PC-3 (cell line): Measurements from ENCODE around the gene PEX14. TPM values are rescaled to one million over a fixed set of nuclear protein-coding genes. Genes with fewer than 3 reads are reported as not detected.

Experiments
- ATAC-seq: fragments of 200-7000 bp; cut with Tn5 transposase; 2 replicates; pipeline ENCODE4 v1.9.1; 2020; ENCODE audit warnings: mild to moderate bottlenecking, moderate library complexity
- BruUV-seq: library from RNA; stranded (reverse); fragments of 400-500 nt; replicated peaks from 2 replicates; lab custom pipeline; 2021; lab: Mats Ljungman, UMichigan
- CTCF ChIA-PET: fragments of 300-600 bp; sonication (Branson Sonifier 250); formaldehyde crosslinking; loops from one replicate; lab custom pipeline; 2022; ENCODE audit warnings: antibody characterized with exemption; lab: Charles Lee
- POLR2A ChIA-PET: fragments of 300-600 bp; sonication (Branson Sonifier 250); formaldehyde crosslinking; loops from one replicate; lab custom pipeline; 2022; ENCODE audit warnings: antibody characterized with exemption; ENCODE audit not compliant: unreplicated experiment; lab: Charles Lee
- DNase-seq: peaks from one replicate; pipeline ENCODE4 v3.0.0-alpha.2; 2015
- H2AFZ ChIP-seq: fragments of 300-600 bp; sonication (generic); 2 replicates; pipeline ENCODE4 v1.6.0; 2016; ENCODE audit warnings: antibody characterized with exemption, low read length
- H3F3A ChIP-seq: fragments of 300-600 bp; sonication (generic); one replicate; pipeline ENCODE4 v1.6.0; 2017; ENCODE audit warnings: antibody characterized with exemption, low read length, control low read depth, mild to moderate bottlenecking; ENCODE audit not compliant: unreplicated experiment
- H3K27ac ChIP-seq: fragments of 300-600 bp; sonication (generic); 2 replicates; pipeline ENCODE4 v1.5.1; 2016; ENCODE audit warnings: mild to moderate bottlenecking, low read length
- H3K27me3 ChIP-seq: fragments of 300-600 bp; sonication (generic); 2 replicates; pipeline ENCODE4 v1.6.1; 2016; ENCODE audit warnings: low read length, mixed read lengths
- H3K36me3 ChIP-seq: fragments of 300-600 bp; sonication (generic); 2 replicates; pipeline ENCODE4 v1.6.1; 2016; ENCODE audit warnings: low read depth, mixed run types, low read length, mixed read lengths
- H3K4me1 ChIP-seq: fragments of 300-600 bp; sonication (generic); 2 replicates; pipeline ENCODE4 v1.5.1; 2016; ENCODE audit warnings: low read length; ENCODE audit not compliant: insufficient read depth
- H3K4me2 ChIP-seq: fragments of 300-600 bp; sonication (generic); 2 replicates; pipeline ENCODE4 v1.6.0; 2016; ENCODE audit warnings: low read length
- H3K4me3 ChIP-seq: fragments of 300-600 bp; sonication (generic); 2 replicates; pipeline ENCODE4 v1.5.1; 2016; ENCODE audit warnings: mild to moderate bottlenecking, low read length, mixed read lengths
- H3K79me2 ChIP-seq: fragments of 300-600 bp; sonication (generic); 2 replicates; pipeline ENCODE4 v1.6.1; 2017; ENCODE audit warnings: low read length, mixed read lengths
- H3K9ac ChIP-seq: fragments of 300-600 bp; sonication (generic); 2 replicates; pipeline ENCODE4 v1.6.0; 2016; ENCODE audit warnings: mild to moderate bottlenecking, low read length
- H3K9me2 ChIP-seq: fragments of 300-600 bp; sonication (generic); replicated peaks from 2 replicates; pipeline ENCODE4 v1.6.1; 2016; ENCODE audit warnings: mixed run types, low read length, mixed read lengths
- H3K9me3 ChIP-seq: fragments of 300-600 bp; sonication (generic); 2 replicates; pipeline ENCODE4 v1.6.1; 2016; ENCODE audit warnings: low read length, mixed read lengths
- H4K20me1 ChIP-seq: fragments of 300-600 bp; sonication (generic); 2 replicates; pipeline ENCODE4 v1.6.1; 2016; ENCODE audit warnings: low read length, mixed read lengths
- EZH2 ChIP-seq: fragments of 300-600 bp; sonication (generic); IDR thresholded peaks from one replicate; pipeline ENCODE4 v1.6.1; 2017; ENCODE audit warnings: antibody characterized with exemption, mild to moderate bottlenecking, low read length; ENCODE audit not compliant: unreplicated experiment
- EZH2phosphoT487 ChIP-seq: fragments of 300-600 bp; sonication (generic); IDR thresholded peaks from 2 replicates; pipeline ENCODE4 v1.6.1; 2018; ENCODE audit warnings: mild to moderate bottlenecking, antibody characterized with exemption, low read length, borderline replicate concordance
- intact Hi-C: fragments of 100-400 bp; cut with micrococcal nuclease; formaldehyde crosslinking; loops from 2 replicates; pipeline ENCODE4 v1.9.0; 2023
- total RNA-seq: library from RNA; depleted of rRNA; stranded (reverse); fragments of >200 nt; gene quantifications from 2 replicates; pipeline ENCODE4 v1.2.3, GENCODE V29; 2014
- TF ChIP-seq, protein P1 (sequence below): fragments of 300-600 bp; sonication (generic); conservative IDR thresholded peaks from 2 replicates; pipeline ENCODE4 v1.5.1; 2017; ENCODE audit warnings: antibody characterized with exemption, low read depth, mild to moderate bottlenecking, low read length

PEX14 gene
- total RNA-seq, 1 experiment from 2014 or later: 24.9 TPM

DNA sequence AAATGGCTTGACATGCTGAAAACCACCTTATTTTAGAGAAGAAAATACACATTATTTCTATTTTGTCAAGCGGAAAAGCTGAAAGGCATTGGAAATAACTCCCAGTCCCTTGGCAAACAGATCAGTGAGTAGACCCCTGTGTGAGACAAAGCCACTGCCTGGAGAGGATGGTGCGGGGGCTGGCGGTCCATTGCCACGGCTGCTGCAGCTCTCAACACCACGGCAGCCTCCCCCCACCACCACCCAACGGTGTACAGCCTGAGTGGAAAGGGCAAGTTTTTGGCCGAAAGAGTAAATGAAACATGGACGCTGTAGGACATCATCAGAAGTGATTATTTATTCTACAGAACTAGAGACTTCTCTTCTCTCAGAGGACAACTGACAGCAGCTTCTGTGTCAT is 84.6 kb downstream of the PEX14 start:
- no peaks in the 10 kb centered on the region for H3K79me2 ChIP-seq
- H4K20me1 ChIP-seq: no peaks in the 10 kb centered on the region
- no peak overlapping the region for H3K4me2 ChIP-seq
- H3K4me3 ChIP-seq: no peak overlapping the region
- no peak overlapping the region for H3K9ac ChIP-seq
- no peaks in the 10 kb centered on the region for H3K9me3 ChIP-seq
- no peaks in the 10 kb centered on the region for H3F3A ChIP-seq
- ChIA-PET POLR2A (no interaction called here), CTCF (no interaction called here)
- no peak overlapping the region for H3K27ac ChIP-seq
- H2AFZ ChIP-seq: no peak overlapping the region
- no peaks in the 10 kb centered on the region for H3K4me1 ChIP-seq
- H3K36me3 ChIP-seq: no peaks in the 10 kb centered on the region
- ATAC-seq (no peak), DNase-seq (no peak)
- H3K9me2 ChIP-seq: no peaks in the 10 kb centered on the region
- intact Hi-C loops: no loop called here
- no peaks in the 10 kb centered on the region for H3K27me3 ChIP-seq
- BruUV-seq: no TSS peak
- TF ChIP-seq, protein P1, sequence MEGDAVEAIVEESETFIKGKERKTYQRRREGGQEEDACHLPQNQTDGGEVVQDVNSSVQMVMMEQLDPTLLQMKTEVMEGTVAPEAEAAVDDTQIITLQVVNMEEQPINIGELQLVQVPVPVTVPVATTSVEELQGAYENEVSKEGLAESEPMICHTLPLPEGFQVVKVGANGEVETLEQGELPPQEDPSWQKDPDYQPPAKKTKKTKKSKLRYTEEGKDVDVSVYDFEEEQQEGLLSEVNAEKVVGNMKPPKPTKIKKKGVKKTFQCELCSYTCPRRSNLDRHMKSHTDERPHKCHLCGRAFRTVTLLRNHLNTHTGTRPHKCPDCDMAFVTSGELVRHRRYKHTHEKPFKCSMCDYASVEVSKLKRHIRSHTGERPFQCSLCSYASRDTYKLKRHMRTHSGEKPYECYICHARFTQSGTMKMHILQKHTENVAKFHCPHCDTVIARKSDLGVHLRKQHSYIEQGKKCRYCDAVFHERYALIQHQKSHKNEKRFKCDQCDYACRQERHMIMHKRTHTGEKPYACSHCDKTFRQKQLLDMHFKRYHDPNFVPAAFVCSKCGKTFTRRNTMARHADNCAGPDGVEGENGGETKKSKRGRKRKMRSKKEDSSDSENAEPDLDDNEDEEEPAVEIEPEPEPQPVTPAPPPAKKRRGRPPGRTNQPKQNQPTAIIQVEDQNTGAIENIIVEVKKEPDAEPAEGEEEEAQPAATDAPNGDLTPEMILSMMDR: no peak
- TF ChIP-seq EZH2phosphoT487 (no peak), EZH2 (no peak)

DNA sequence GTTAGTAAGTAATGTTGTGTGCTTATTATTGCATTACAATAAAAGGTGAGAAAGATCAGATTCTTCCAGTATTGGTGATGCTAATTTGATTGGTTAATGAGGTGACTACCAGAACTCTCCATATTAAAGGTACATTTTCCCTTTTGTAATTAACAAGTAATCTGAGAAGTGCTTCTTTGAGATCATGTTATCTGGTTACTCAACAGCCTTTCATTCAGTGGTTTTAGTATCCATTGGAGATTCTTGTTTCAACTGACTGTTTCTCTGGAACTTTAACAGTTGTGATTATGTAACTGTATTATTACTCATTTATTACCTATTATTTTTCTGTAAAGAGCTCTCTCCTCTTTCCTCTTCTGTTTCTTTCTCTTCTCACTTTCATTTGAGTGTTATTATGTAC is 86.7 kb downstream of the PEX14 start:
- no peaks in the 10 kb centered on the region for H3K9me2 ChIP-seq
- no TSS peak for BruUV-seq
- H3K36me3 ChIP-seq: no peaks in the 10 kb centered on the region
- POLR2A ChIA-PET: no interaction called here
- H3K27me3 ChIP-seq: no peaks in the 10 kb centered on the region
- H3F3A ChIP-seq: no peaks in the 10 kb centered on the region
- H3K4me2 ChIP-seq: no peak overlapping the region
- H3K4me3 ChIP-seq: no peak overlapping the region
- H3K4me1 ChIP-seq: no peaks in the 10 kb centered on the region
- ATAC-seq (no peak), DNase-seq (no peak)
- H4K20me1 ChIP-seq: no peaks in the 10 kb centered on the region
- no peaks in the 10 kb centered on the region for H3K9me3 ChIP-seq
- TF ChIP-seq, protein P1: no peak
- no peak overlapping the region for H3K9ac ChIP-seq
- H3K27ac ChIP-seq: no peak overlapping the region
- CTCF ChIA-PET: interaction anchor here (0.5 kb wide), 1 partner anchor 67 kb away, joined by 3 read pairs; no protein-coding TSS in a partner anchor
- H3K79me2 ChIP-seq: no peaks in the 10 kb centered on the region
- intact Hi-C loops: no loop called here
- no peak overlapping the region for H2AFZ ChIP-seq

DNA sequence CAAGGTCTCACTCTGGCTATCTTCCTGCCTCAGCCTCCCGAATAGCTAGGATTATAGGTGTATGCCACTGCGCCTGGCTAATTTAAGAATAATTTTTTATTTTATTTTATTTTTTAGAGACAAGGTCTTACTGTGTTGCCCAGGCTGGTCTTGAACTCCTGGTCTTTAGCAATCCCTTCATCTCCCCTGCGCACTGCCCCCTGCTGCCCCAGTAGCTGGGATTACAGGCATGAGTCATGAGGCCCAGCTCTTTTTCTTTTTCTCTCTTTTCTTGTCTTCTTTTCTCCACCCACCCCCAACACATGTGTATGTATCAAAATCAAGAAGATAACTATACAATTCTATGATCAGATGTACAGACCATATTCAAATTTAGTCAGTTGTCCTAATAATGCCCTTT is 87.2 kb downstream of the PEX14 start:
- POLR2A ChIA-PET: no interaction called here
- H3K4me1 ChIP-seq: no peaks in the 10 kb centered on the region
- no peak overlapping the region for H3K4me3 ChIP-seq
- no peaks in the 10 kb centered on the region for H3F3A ChIP-seq
- H3K36me3 ChIP-seq: no peaks in the 10 kb centered on the region
- H4K20me1 ChIP-seq: no peaks in the 10 kb centered on the region
- DNase-seq: no peak
- BruUV-seq: no TSS peak
- CTCF ChIA-PET: interaction anchor here (0.5 kb wide), 1 partner anchor 67 kb away, joined by 3 read pairs; no protein-coding TSS in a partner anchor
- H3K27me3 ChIP-seq: no peaks in the 10 kb centered on the region
- no peak overlapping the region for H2AFZ ChIP-seq
- ATAC-seq: no peak
- no peak overlapping the region for H3K4me2 ChIP-seq
- H3K27ac ChIP-seq: no peak overlapping the region
- H3K9ac ChIP-seq: no peak overlapping the region
- no peaks in the 10 kb centered on the region for H3K9me3 ChIP-seq
- H3K79me2 ChIP-seq: 0 out of 2 replicates have a peak, but pooled peaks cover 3% of the 10 kb centered on the region
- TF ChIP-seq EZH2phosphoT487 (no peak), EZH2 (no peak)
- TF ChIP-seq, protein P1: peak; percentile 44; the same call in 1 of the 2 replicates
- no peaks in the 10 kb centered on the region for H3K9me2 ChIP-seq
- intact Hi-C loops: no loop called here
